A172 (cell line): ENCODE measurements around the gene CSNK1G3. TPM values are rescaled to one million over a fixed set of nuclear protein-coding genes. Genes with fewer than 3 reads are reported as not detected.

ENCODE experiments used
- DNase-seq: peaks from one replicate; pipeline ENCODE4 v3.0.0-alpha.2; 2015; ENCODE audit warnings: low spot score
- total RNA-seq: library from RNA; depleted of rRNA; stranded (reverse); fragments of >200 nt; shearing (Covaris generic); gene quantifications from 2 replicates; pipeline ENCODE4 v1.2.3, GENCODE V29; 2014; rRNA removed

Gene CSNK1G3
- total RNA-seq, 1 experiment from 2014 or later = 77.0 TPM

GRCh38 chr5:123645024-123645603 is 133.1 kb downstream of the CSNK1G3 start:
- DNase-seq = no peak

- no peak for DNase-seq
Measured at GRCh38 chr5:123647066-123647465, 135.1 kb downstream of the CSNK1G3 start.

- no peak for DNase-seq
Measured at GRCh38 chr5:123651234-123651633, 139.3 kb downstream of the CSNK1G3 start.

GRCh38 chr5:123659011-123659410 is 147.0 kb downstream of the CSNK1G3 start:
- no peak for DNase-seq

GRCh38 chr5:123659495-123659894 is 147.5 kb downstream of the CSNK1G3 start:
- DNase-seq = no peak

- no peak for DNase-seq
Measured at GRCh38 chr5:123664961-123665360, 153.0 kb downstream of the CSNK1G3 start.

- DNase-seq = no peak
Measured at GRCh38 chr5:123665822-123666371, 153.9 kb downstream of the CSNK1G3 start.

Other genes with a start within 250 kb of the CSNK1G3 start
- 19.5 and 22.3 TPM in 2 replicates for gene CEP120, start 88.8 kb upstream of the CSNK1G3 start, total RNA-seq